Panc1 (cell line): ENCODE data around the gene PRKCZ.

ENCODE experiments used
- CTCF ChIP-seq: fragments of 450-650 bp; IDR thresholded peaks from 2 replicates; pipeline ENCODE4 v1.5.1; 2017; ENCODE audit warnings: mild to moderate bottlenecking
- REST ChIP-seq, 2 experiments: IDR thresholded peaks; 2 replicates each; pipeline ENCODE4 v1.6.1; 2011 to 2012; ENCODE audit warnings: low read depth in 2 of 2, control low read depth in 1 of 2, low read length in 1 of 2, mild to moderate bottlenecking in 1 of 2, moderate library complexity in 1 of 2; ENCODE audit not compliant: insufficient read depth in 1 of 2
- SIN3A ChIP-seq: IDR thresholded peaks from 2 replicates; pipeline ENCODE4 v1.6.1; 2012; ENCODE audit warnings: low read depth, mild to moderate bottlenecking, low read length, moderate library complexity, borderline replicate concordance; ENCODE audit not compliant: insufficient read depth

GRCh38 chr1:2224170-2224584, 174.0 kb downstream of the PRKCZ start:
- TF ChIP-seq CTCF: no peak
- no peak for TF ChIP-seq SIN3A
- no peak for TF ChIP-seq REST (IDR thresholded peaks at IDR 0.05; ENCODE audit: insufficient read depth in 1 of 2, low read depth in 2 of 2, low read length in 1 of 2)
